HG03575 (cell line): Measurements from ENCODE around the gene SKOR2.

Experiments used
- ATAC-seq: cut with Tn5 transposase; IDR thresholded peaks from one replicate; pipeline ENCODE4 v1.9.1; 2021; ENCODE audit not compliant: unreplicated experiment, insufficient number of reproducible peaks, low FRiP score; ENCODE audit errors: extremely low read depth

SKOR2 gene, protein sequence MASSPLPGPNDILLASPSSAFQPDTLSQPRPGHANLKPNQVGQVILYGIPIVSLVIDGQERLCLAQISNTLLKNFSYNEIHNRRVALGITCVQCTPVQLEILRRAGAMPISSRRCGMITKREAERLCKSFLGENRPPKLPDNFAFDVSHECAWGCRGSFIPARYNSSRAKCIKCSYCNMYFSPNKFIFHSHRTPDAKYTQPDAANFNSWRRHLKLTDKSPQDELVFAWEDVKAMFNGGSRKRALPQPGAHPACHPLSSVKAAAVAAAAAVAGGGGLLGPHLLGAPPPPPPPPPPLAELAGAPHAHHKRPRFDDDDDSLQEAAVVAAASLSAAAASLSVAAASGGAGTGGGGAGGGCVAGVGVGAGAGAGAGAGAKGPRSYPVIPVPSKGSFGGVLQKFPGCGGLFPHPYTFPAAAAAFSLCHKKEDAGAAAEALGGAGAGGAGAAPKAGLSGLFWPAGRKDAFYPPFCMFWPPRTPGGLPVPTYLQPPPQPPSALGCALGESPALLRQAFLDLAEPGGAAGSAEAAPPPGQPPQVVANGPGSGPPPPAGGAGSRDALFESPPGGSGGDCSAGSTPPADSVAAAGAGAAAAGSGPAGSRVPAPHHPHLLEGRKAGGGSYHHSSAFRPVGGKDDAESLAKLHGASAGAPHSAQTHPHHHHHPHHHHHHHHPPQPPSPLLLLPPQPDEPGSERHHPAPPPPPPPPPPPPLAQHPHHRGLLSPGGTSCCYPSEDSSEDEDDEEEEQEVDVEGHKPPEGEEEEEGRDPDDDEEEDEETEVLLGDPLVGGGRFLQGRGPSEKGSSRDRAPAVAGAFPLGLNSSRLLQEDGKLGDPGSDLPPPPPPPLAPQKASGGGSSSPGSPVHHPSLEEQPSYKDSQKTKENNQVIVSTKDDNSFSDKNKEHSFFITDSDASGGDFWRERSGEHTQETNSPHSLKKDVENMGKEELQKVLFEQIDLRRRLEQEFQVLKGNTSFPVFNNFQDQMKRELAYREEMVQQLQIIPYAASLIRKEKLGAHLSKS

GRCh38 chr18:47251289-47252120 is at the start of gene SKOR2:
Gene SKOR2, minus strand, starts transcription at chr18:47251660. Its CDS starts 2,477 bp downstream, at chr18:47249183.
- ATAC-seq: no peak

GRCh38 chr18:47296462-47296861 is 45.0 kb upstream of the SKOR2 start:
- ATAC-seq: no peak

GRCh38 chr18:47294801-47295200 is 43.3 kb upstream of the SKOR2 start:
- no peak for ATAC-seq

DNA sequence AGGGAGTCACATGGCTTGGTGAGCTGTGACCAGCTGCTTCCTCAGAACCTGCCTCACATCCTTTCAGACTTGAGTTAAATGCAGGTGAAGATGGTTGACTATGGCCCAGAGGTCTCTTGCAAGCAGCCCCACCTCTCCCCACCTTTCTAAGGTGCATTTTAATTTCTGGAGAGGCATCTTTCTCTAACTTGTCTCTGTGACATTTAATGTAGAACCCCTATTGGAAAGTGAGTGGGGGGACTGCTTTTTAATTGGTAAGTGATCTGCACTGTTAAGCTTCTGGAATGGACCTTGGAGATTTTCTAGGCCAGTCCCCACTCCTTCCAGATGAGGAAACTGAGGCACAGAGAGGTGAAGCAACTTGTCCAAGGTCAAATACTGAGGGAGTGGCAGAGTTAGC is 37.3 kb upstream of the SKOR2 start:
- no peak for ATAC-seq

GRCh38 chr18:47287911-47288585 is 36.6 kb upstream of the SKOR2 start:
- no peak for ATAC-seq

DNA sequence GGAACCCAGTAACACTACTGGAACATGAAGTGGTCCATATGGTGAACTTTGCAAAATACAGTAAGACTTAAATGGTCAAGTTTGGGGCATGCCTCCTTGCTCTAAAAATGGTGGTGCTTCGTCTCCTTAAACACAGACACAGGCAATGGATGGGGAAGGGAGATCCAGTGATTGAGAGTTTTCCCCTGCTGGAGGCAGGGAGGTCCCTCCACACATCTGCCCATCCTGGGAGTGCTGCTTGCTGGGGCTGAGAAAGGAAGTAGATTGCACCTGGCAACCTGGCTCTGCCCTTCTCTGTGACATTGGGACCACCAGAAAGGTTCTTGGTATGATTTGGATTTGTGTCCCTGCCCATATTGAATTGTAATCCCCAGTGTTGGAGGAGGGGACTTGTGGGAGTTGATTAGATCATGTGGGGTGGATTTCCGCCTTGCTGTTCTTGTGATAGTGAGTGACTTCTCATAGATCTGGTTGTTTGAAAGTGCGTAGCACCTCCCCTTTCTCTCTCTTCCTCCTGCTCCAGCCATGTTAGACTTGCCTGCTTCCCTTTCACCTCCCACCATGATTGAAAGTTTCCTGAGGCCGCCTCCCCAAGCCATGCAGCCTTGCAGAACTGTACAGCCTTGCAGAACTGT is 35.4 kb upstream of the SKOR2 start:
- ATAC-seq: no peak

DNA sequence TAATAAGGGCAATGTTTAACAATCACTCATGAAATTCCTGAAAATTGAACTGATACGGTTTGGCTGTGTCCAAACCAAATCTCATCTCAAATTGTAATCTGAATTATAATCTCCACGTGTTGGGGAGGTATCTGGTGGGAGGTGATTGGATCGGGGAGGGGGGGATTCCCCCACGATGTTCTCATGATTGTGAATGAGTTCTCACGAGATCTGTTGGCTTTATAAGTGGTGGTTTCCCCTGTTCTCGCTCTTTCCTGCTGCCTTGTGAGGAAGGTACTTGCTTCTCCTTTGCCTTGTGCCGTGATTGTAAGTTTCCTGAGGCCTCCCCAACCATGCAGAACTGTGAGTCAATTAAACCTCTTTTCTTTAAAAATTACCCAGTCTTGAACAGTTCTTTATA is 34.0 kb upstream of the SKOR2 start:
- ATAC-seq: no peak

DNA sequence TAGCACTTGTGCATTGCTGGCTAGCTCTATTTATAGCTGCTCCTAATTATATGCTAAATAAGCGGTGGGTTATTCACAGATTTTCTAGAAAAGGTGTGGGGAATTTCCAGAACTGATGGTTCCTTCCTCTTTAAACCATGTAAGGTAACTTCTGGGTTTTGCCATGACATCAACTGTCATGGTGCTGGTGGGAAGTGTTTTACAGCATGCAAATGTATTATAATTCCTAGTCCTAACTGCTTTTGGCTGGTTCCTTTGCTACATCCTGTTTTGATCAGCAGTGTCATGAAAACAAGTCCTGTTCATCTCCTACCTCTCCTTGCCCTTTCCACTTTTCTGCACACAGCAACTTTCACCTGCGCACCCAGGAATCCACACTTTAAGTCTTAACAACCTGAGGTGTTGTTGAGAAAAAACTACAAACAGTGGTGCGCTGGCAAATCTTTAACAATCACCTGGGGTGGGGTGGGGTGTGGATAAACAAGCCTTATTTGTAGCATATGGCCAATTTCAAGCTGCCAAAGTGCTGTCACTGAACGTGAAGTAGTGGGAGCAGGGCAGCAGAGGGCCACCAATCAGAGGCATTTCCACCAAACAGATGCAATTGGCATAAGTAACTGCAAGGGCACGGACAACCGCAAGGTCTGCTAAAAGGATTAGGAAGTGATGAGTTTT is 33.4 kb upstream of the SKOR2 start:
- no peak for ATAC-seq

DNA sequence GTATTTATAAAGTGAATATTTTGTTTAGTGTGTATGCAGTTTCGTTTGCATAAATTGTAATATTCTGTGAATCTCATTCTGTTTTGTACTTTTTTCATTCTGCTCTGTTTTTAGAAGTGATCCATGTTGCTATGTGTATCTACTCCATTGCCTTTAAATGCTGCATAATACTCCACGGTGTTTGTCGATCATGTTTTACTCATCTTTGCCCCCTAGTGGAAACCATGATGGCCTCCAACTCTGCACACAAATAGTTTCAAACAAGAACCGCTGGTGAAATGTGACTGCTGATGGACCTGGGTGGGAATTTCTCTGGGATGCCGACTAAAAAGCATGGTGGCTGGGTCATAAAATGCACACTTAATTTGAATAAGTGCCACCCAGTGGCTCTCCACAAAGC is 32.0 kb upstream of the SKOR2 start:
- ATAC-seq: no peak

DNA sequence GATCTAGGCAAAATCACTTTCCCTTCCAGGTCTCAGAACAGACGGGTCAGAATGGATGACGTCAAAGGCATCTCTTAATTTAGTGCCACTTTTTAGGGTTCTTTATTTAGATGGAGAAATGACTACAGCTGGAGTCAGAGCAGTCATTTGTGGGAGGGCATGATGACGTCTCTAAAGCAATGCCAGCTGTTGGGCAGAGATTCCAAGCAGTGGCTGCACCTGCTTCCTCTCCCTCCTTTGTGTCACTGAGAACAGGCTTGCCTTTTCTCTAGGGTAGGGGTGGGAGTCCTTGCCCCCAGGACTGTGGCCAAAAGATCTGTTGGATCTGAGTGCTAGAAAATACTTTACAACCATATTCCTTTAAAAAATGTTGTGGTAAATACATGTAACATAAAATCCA is 28.7 kb upstream of the SKOR2 start:
- ATAC-seq: no peak

DNA sequence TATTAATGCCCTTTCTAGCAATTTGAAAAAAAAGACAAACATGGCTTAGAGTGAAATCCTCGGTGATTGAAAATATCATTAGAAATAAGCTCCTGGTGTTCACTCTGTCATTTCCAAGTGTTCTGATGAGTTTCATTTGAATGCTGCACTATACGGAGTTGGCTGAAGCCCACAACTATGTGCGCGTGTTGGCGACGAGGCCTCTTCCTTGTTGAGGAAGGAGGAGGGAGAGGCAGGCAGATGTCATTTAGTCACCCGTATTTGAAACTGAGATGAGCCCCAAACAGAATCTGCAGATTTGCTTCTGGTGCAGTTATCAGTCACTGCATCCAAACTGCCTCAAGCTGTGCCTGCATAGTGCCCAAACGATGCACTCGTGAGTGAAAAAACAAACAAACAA is 23.5 kb upstream of the SKOR2 start:
- ATAC-seq: no peak

DNA sequence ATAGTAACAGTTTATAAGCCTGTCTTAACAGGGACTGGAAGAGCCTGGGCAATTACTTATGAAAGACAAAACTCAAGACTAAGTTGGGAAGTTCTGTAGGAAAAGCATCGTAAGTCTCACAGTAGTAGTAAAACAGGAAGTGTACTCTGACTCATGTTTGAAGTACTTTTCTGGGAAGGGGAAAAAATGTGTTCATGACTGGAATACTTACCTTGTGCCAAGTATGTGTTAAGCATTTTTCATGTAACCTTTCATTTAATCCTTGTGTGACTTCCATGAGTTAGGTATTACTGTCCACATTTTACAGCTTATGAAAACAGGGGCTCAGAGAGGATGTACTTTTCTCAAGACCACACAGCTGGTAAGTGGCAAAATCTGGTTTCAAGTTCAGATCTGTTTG is 13.7 kb upstream of the SKOR2 start:
- ATAC-seq: no peak

GRCh38 chr18:47264308-47264700 is 12.8 kb upstream of the SKOR2 start:
- ATAC-seq: no peak

GRCh38 chr18:47263430-47264307 is 12.2 kb upstream of the SKOR2 start:
- no peak for ATAC-seq

DNA sequence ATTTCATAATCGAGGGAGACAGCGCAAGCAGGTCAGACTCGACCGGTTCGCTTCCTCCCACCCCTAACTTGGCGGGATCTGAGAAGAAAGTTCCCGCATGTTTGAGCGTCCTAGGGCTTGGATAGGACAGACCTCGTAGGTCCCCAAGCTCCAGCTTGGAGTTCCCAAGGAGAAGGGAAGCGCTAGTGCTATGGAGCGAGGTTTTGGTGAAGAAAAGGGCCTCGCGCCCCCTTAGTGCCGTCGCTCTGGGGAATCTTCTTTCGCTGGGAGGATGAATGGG is 11.6 kb upstream of the SKOR2 start:
- no peak for ATAC-seq

DNA sequence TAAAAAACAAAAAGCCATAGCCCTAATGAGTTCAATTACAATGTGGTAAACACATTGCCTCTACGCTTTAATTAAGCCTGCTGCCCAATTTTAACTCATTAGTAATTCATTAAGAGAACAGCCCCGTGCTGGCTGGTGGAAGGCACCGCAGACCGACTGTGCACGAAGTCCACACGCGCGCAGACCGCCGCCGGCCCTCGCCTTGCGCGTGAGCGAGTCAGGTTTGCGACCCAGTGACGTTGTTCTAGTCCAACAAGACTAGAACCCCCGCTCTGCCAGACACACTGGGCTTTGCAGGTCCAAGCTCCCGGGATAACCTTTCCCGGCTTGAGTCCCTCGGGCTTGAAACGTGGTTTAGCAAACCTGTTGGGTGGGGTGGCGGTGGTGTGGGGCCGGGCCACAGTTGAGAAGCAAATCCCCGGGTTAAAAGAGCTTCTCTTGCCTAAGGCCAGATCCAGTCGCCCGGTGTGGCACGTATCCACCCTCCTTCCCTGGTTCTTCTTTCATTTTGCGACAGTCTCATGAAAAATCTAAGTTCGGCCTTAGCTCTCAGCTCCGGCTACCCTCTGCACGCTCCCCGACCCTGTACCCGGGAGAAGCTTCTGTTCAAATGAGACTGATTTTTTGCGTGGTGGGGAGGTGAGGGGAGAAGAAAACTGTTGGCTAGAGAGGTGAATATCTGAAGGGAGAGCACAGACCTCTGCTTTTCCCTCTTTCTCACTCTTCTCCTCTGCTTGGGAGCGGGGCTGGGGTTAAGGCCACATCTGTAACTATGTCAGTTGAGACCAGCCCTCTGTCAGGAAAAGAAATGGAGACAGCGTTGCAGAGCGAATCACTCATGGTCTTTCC is 11.1 kb upstream of the SKOR2 start:
- ATAC-seq: no peak
